Activated naive CD8-positive, alpha-beta T cell treated with anti-CD3 and anti-CD28 coated beads for 36 hours (primary cell): ENCODE results near the gene WFDC10B. TPM values are rescaled to one million over a fixed set of nuclear protein-coding genes. Genes with fewer than 3 reads are reported as not detected.

Experiments
- total RNA-seq, 2 experiments: library from RNA; stranded (reverse); gene quantifications; one replicate each; pipeline ENCODE4 v1.2.3, GENCODE V29; 2021

Gene WFDC10B
- total RNA-seq, 2 experiments from 2014 or later = not detected

Other genes starting within 250 kb of the WFDC10B start
- under 1 TPM in 1 of 2 experiments, not detected in 1; 0.98 TPM for gene WFDC2, start 235.3 kb downstream of the WFDC10B start, total RNA-seq
- not detected for gene SPINT3, start 189.4 kb downstream of the WFDC10B start, total RNA-seq
- gene WFDC6, start 165.5 kb downstream of the WFDC10B start, total RNA-seq = not detected
- not detected for gene EPPIN, start 157.6 kb downstream of the WFDC10B start, total RNA-seq
- not detected for gene WFDC8, start 125.7 kb downstream of the WFDC10B start, total RNA-seq
- not detected for gene WFDC10A, start 75.3 kb downstream of the WFDC10B start, total RNA-seq
- gene WFDC9, start 73.7 kb downstream of the WFDC10B start, total RNA-seq = not detected
- not detected for gene WFDC11, start 34.8 kb downstream of the WFDC10B start, total RNA-seq
- not detected for gene WFDC13, start 3.0 kb downstream of the WFDC10B start, total RNA-seq
- not detected for gene SPINT4, start 17.3 kb upstream of the WFDC10B start, total RNA-seq
- not detected for gene WFDC3, start 86.9 kb upstream of the WFDC10B start, total RNA-seq
- 10 to 100 TPM; 31.1 to 31.5 TPM for gene DNTTIP1, start 86.9 kb upstream of the WFDC10B start, total RNA-seq
- 100 to 1,000 TPM; 185 to 188 TPM for gene UBE2C, start 107.6 kb upstream of the WFDC10B start, total RNA-seq
- not detected for gene TNNC2, start 122.3 kb upstream of the WFDC10B start, total RNA-seq
- 1 to 10 TPM; 1.3 to 1.5 TPM for gene SNX21, start 128.8 kb upstream of the WFDC10B start, total RNA-seq
- 10 to 100 TPM; 18.6 to 19.3 TPM for gene ACOT8, start 152.4 kb upstream of the WFDC10B start, total RNA-seq
- gene ZSWIM3, start 152.6 kb upstream of the WFDC10B start, total RNA-seq = 1 to 10 TPM; 3.5 to 3.8 TPM
- gene ZSWIM1, start 176.2 kb upstream of the WFDC10B start, total RNA-seq = 10 to 100 TPM; 10.6 to 11.1 TPM
- gene SPATA25, start 182.6 kb upstream of the WFDC10B start, total RNA-seq = 1 to 10 TPM in 1 of 2 experiments, under 1 TPM in 1; 0.90 to 1.0 TPM
- 1 to 10 TPM; 2.5 to 3.1 TPM for gene NEURL2, start 186.2 kb upstream of the WFDC10B start, total RNA-seq
- 10 to 100 TPM; 45.2 to 45.7 TPM for gene CTSA, start 186.3 kb upstream of the WFDC10B start, total RNA-seq
- 1 to 10 TPM; 5.9 to 6.2 TPM for gene PLTP, start 207.1 kb upstream of the WFDC10B start, total RNA-seq
- 10 to 100 TPM; 28.4 to 30.2 TPM for gene PCIF1, start 229.7 kb upstream of the WFDC10B start, total RNA-seq